ENCODE data around the gene AP3B2.

Gene AP3B2

DNA sequence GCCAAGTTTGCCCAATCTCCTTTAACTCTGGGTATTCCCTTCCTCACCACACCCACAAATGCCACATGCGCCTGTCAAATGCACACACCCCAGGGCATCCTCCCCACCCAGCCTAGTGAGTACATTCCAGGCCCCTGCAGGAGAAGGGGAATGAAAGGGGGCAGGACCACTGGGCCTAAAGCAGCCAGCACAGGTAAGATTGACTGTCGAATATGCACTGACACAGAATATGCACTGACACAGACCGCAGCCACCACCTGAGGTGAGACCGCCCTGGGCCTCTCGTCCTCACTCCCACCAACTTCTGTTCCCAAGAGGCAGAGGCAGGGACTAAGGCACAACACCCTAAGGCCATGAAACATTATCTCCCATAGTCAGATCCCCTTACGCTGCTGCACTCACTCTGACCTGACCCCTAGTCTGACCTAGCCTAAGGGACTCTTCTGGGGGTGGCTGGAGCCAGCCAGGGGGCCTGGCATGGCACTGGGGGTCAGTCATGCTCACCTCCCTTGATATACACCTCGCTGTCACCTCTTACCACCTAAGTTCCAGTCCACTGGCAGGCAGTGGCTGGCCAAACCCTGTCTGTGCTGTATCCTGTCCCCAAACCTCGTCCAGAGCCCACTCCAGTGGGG, 10.8 kb downstream of the AP3B2 start:
- DNase-seq (ENCODE audit: low read depth) = no peak

DNA sequence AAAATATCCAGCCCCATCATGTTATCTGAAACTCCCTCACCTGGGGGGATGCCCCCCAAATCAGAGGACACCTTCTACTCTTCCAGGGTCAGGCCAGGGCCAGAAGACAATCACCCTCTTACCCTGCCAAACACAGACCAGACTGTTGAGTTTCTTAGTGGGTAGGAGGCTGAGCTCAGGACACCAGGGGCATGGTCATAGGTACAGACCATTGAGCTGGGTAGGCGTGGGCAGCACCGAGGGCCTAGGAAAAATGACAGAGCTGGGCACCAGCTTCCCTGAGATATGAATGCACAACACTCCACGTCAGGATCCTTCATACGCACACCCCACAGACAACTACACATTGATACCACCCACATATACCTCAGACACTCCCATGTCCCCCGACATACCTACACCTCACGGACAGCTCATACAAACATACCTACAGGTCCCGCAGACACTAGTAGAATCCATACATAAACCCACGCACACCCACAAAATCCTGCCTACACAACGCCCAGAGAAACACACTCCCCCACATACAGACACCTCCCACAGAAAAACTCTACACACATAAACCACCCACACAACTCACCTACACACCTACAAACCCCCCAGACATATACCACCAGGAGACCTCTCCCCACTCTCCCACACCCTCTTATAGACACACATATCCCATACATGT, 11.8 kb downstream of the AP3B2 start:
- DNase-seq (ENCODE audit: low read depth) = no peak

DNA sequence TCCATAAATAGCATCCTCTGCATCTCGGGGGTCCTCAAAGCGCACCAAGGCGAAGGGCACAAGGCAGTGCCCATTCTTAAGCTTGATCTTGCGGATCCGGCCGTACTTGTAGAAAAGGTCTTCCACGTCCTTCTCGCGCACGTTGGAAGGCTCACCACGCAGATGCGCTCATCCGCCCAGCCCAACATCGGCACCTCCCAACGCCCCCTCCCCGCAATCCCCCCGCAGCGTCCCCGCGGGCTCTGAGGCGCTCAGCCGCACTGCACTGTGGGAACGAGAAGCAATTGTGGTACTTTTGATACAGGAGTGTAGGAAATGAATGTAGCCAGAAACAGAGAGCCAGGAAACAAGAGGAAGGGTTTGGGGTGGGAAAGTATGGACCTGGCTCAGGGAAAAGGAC, 17.5 kb downstream of the AP3B2 start:
- no peak for DNase-seq (ENCODE audit: low read depth)

DNA sequence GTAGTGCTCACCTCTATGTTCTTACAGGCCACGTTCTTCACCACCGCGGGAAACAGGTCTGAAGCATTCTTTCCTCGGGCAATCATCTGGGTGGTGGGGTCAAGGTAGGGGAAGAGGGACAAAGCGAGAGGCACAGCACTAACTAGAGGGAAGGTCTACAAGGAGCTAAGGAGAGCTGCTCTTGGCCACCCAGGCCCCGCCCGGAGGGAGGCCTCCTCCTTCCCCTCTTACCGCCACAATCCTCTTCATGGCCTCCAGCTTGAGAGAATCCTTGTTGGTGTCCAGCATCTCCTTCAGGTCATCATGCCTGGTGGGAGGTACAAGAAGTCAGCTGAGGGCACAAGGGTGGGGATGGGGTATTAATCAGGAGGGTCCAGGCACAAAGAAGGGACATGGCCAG, 20.5 kb downstream of the AP3B2 start:
- DNase-seq (ENCODE audit: low read depth) = no peak

DNA sequence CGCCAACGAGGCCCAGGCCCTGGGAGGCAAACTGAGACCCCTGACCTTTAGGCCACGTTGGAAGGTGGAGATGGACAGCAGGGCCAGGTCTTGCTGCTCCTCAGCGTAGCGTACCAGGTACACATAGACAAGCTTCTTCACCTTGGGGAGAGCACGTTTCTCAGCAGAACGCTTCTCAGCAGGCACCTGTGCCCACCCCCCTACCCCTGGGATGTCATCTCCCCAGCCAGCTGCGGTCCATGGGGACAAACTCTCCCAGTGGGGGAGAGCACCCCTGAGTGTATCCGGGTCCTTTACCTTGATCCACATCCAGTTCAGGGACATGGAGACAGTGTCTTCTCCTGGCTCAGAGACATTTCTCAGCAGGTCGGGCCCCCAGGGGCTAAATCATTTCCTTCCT, 21.0 kb downstream of the AP3B2 start:
- DNase-seq (ENCODE audit: low read depth) = no peak

DNA sequence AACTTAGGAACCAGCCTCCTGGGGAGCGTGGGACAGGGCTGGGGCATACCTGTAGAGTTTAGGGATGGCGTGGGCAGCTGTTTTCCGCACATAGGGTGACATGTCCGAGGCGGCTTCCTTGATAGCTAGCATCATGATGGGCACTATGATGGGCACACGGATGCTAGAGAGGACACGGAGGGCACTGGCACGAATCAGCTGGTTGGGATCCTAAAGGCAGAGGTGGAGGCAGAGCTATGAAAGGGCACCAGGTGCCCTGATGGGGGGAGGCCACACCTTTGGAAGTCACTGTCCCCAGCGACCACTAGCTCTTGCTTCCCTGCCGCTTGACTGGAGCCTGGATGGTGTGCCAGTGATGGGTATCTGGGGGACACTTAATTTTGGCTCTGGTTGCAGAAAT, 28.3 kb downstream of the AP3B2 start:
- no peak for DNase-seq (ENCODE audit: low read depth)

DNA sequence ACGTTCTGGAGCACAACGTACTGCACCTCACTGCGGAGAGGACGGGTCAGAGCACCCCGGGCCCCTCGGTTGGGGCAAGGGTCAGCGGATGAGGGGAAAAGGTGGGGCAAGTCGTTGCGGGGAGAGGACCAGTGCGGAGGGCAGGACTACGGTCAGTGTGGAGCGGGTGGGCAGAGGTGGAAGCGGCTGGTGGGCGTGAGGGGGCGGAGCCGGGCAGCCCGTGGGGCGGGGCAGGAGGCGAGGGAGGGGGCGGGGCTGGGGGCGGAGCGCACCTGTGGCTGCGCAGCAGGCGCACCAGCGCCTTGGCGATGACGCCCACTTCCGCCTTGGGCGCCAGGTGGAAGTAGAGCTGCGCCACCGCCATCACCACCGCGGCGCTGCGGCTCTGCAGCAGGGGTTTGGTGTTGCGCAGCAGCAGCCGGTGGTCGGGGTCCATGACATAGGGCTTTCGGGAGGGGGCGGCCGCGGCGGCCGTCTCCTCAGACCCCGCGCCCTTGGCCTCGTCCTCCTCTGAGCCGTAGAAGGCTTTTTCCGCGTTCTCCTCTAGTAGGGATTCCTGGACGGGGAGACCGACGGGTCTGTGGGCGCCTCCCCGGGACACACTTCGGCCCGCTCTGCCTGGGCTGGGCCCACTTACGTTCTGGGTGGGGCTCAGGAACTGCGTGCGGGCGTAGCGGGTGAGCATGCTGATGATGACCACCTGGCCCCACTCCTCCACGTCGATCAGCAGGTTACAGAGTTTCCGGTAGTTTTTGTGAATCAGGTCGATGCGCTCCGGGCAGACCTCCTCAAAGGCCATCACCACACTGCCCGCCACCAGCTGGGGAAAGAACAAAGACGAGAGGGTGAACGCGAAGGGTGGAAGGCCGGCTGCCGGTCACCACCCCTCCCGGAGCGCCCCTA, 29.2 kb downstream of the AP3B2 start:
- DNase-seq (ENCODE audit: low read depth) = peak; percentile 54

DNA sequence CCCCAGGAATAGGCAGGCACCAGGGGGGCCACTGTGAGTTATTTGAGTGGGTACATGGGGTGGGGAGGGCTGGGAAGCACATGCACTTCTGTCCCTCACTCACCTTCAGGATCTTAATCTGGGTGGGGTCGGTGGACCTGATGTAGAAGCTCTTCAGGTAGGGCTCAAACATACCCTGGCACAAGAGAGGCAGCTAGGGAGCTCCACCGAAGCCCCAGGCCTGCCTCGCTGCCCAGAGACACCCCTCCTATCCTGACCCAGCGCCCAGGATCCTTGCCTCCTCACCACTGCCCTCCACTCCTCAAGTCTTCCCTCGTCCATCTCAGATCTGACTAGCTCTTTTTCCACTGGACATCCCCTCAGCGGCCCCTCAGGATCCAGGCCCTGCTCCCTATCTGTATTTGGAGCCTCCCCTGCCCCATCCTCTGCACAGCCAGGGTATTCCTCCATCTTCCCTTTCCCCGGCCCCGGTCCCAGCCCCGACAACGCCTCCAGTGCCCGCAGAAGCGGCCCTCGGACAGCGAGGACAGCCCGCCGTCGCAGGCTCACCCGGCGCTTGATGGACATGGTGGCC, 30.0 kb downstream of the AP3B2 start:
- DNase-seq (ENCODE audit: low read depth) = no peak

DNA sequence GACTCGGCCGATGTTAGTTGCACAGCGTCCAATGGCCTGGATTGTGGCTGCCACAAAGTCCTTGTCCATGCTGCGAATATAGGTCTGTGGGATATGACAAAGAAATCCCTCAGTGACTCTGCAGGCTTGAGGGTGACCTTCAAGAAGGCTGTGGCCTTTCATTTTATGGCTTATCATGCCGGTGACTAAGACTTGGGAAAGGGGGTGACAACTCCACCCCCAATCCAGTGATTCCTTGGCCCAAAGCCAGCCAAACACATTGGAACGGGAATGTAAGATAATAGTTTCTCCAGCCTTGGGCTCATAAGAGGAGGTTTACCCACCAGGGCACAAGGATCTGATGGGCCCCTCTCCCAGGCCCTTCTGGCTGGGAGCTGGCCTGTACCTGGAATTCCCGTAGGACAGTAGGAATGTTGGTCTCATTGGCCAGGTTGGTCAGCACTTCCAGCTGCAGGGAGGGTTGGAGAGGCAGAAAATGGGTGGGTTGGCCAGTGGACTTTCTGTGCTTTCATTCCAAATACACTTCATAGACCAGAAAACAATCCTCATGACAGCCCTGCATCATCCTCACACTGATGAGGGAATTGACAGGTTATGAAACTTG, 31.9 kb downstream of the AP3B2 start:
- no peak for DNase-seq (ENCODE audit: low read depth)

DNA sequence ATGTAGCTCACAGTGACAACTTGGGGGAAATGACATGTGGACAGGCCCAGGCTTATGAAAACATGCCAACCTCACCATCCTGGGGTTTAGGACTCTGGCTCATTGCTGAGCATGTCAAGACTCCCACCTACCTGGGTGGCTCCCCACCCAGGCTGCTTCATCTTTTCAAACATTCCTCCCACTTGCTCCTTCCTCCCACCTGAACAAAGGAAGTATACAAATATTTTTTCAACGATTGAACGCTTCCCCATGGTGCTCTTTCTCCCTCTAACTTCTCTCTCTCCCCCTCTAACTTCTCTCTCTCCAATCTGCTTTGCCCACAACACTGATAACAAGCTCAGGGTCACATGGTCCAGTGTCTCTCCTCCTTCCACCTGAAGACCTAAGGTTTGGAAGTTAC, 34.8 kb downstream of the AP3B2 start:
- DNase-seq (ENCODE audit: low read depth) = no peak

DNA sequence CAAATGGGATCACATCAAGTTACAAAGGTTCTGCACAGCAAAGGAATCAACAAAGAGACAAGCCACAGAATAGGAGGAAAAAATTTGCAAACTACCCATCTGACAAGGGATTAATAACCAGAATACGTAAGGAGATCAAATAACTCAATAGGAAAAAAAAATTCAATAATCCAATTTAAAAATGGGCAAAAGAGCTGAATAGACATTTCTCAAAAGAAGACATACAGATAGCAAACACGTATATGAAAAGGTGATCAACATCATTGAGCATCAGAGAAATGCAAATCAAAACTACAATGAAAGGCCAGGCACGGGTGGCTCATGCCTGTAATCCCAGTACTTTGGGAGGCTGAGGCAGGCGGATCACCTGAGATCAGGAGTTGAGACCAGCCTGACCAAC, 39.0 kb downstream of the AP3B2 start:
- DNase-seq (ENCODE audit: low read depth) = no peak

DNA sequence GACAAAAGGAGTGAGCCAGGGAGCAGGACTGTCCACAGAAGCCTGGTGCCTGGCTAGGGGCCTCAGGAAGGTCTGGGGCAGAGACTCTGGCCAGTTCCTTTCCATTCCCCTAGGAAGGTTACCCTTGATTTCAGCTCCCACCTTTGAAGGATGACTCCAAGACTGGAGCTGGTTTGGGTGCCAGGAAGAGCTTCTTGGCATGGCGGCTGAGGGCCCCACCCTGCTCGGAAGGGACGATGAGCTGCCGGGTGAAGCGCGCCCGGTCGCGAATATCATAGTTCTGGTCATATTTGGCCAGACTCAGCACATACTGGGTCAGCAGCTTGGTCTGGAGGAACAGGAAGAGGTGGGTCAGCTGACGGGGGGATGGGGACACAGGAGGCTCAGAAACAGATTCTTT, 43.1 kb downstream of the AP3B2 start:
- no peak for DNase-seq (ENCODE audit: low read depth)

DNA sequence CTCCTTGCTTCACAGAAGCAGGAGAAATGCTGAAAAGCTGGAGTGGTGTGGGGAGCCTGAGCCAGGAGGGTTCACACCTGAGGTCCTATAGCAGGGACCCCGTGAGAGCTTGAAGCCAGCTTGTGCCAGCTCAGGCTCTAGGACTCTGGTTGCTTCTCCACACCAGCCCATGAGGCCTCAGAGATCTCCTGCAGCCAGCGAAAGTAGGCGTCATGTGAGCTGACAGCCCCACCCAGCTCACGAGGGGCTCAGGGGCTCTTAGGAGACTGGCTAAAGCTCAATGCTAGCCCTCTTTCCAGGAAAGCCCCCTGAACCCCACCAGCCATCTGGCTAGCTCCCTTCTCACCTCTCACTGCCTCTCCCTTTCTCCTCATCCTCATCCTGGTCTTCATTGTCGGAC, 45.7 kb downstream of the AP3B2 start:
- DNase-seq (ENCODE audit: low read depth) = no peak

DNA sequence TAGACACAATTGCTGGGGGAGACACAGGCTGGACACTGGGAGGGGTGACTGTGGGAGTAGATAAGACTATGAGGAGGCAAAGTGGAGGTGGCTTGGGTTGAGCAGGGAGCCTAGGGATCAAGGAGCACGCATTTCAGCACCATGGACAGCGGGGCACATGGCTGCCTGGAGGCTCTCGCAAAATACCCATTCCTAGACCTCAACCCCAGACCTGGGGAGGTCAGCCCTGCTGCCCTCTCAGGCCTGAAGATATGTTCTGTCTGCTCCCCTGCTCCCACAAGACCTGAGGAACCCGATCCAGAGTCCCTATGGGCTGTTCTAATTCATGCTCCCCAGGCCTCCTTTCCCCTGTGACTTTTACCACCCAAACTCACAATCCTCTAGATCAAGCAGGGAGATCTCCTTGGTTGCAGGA, 46.5 kb downstream of the AP3B2 start:
- DNase-seq (ENCODE audit: low read depth) = no peak

DNA sequence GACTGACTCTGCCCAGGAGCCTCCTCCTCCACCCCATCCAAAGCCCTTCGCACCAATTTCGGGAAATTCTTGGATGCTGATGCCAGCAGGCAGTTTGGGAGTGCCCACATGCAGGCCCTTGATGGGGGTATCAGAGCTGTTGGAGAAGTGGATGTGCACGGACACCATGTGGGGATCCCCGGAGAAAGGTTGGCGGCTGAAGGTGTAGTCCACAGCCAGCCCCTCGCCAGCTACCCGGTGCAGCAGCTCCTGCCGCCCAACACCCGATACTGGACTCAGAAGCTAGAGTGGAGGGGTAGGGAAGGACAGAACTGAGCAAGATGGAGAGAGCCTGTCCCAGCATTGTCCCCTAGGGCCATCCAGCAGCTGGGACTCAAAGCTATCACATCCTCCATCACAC, 47.0 kb downstream of the AP3B2 start:
- DNase-seq (ENCODE audit: low read depth) = no peak

DNA sequence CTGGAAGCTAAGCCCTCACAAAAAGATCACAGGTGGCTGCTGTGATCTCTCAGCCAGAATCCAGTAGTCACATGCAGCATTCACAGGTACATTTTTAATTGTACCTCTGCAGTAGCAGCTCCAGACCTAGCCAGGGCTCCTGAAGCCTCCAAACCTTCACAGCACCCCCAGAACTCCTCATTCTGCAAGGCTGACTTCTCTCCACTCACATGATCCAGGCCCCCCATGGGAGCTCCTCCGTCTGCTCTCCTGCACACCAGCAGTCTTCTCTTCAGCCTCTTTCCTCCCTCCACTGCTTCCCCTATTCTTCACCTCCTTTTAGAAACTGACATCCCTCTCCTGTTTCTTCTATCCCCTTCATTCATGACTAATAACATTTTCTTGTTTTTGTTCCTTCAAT, 49.3 kb downstream of the AP3B2 start:
- no peak for DNase-seq (ENCODE audit: low read depth)

DNA sequence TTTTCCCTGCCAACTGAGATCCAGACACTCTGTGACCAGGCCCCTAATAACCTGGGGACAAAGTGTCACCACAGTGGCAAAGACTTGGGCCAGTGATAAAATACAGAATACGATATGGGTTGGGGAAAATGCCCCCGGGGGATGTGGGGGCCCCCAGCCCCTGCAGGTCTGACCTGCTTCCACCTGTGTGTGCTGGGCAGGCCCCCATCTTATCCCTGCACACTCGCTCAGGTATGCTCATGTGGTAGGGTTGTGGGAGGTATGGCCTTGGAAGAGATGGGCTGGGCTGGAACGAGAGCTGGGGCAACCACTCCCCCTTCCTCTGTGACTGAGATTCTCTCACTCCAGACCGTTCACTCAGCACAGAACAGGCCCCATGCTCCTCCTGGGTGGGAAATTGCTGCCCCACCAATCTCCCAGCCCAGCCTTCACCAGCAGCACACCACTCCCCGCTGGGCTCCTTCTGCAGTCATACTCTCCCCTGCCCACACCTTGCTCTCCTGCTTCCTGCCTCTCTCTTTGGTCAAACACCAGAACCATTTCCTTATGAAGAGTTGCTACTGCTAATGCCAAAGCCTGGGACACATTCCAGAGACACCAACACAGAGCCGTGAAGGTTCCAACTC, 52.9 kb downstream of the AP3B2 start:
- no peak for DNase-seq (ENCODE audit: low read depth)

DNA sequence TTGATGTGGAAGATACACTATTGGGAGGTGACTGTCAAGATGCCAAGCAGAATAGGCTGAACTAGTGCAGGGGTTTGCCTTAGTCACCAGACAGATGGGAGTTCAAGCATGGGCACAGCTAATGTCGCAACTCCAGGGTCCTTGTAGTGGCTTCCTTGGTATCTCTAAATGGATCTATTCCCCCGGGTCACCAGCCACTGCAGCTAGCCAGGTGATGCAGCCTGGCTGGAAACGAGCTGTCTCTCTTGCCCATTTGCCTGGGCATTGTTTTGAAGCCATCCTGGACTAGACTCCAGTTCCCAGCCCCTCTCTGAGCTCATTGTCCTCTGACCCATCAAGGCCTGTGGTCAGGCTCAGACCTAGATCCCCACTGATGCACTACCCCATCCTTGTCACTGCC, 54.1 kb downstream of the AP3B2 start:
- no peak for DNase-seq (ENCODE audit: low read depth)

DNA sequence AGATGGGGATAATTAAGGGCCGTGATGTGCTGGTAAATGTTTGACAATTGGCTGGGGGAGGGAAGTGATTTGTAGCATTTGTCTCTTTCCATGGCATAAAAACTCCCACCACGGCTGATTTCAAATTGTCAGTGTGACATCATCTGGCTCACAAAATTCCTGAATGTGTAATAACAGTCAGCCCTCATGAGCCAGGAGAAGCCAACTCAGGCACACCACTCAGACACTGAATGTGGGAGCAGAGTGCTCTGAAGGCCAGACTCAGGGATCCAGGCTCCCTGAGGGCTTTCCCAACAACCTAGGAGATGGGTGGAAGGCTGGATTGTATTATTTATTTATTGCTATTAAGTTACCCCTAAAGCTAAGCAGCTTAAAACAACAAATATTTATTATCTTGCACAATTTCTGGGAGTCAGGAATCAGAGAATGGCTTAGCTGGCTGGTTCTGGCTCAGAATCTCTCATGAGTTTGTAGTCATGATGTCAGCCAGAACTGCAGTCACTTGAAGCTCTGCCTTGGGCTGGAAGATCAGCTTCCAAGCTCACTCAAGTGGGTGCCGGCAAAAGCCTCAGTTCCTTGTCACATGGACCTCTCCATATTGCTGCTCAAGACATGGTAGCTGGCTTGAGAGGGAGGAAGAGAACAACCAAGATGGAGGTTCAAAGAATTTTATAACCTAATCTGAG, 56.0 kb downstream of the AP3B2 start:
- DNase-seq (ENCODE audit: low read depth) = no peak

DNA sequence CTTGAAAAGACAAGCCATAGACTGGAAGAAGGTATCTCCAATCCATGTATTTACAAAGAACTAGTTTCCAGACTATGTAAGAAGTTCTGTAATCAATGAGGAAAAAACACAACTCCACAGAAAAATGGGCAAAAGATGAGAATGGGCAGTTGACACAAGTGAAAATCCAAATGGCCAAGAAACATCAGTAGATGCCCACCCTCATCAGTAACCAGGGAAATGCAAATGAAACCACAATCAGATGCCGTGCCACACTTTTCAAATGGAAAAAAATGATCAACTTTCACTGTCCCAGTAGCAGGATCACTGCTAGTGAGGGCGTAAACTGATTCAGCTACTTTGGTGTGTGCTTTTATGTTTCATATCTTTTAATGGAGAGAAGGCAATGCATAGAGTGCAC, 58.0 kb downstream of the AP3B2 start:
- DNase-seq (ENCODE audit: low read depth) = no peak

DNA sequence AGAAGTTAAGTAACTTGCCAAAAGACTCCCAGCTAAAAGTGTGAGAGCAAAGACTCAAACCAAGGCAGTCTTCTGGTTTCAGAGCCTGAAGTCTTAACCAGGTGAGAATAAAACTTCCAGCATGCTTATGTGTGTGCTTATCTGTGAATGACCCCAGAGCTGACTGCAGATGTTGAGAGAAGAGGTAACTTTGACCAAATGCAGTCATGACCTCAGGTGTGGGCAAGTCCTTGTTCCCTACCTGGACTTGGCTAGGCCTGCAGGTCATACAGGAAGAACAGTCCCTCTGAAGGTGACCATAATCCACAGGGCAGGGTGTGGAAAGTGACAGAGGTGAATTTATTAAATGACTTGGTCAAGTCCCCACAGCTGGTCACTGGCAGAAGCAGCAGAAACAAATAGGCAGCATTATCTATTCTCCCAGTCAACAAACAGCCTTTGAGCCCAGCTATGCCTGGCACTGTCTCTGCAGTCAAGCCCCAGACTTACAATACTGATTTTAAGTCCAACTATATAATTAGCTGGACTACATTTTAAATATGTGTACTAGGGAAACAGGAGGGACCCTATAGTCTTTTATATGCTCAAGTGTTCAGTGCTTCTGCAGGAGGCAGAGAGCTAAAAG, 59.5 kb downstream of the AP3B2 start:
- no peak for DNase-seq (ENCODE audit: low read depth)

Measured in stimulated activated CD8-positive, alpha-beta memory T cell treated with anti-CD3 and anti-CD28 coated beads, Interleukin-4, amount 100 ng/mL, for 24 hours (primary cell).